Upper lobe of right lung (tissue), 1 donor: ENCODE measurements around the gene ZNF646. TPM values are rescaled to one million over a fixed set of nuclear protein-coding genes. Genes with fewer than 3 reads are reported as not detected.

Experiments used
- ATAC-seq: fragments of 200-7000 bp; cut with Tn5 transposase; one replicate; pipeline ENCODE4 v1.9.1; 2020; ENCODE audit warnings: mild to moderate bottlenecking, moderate library complexity
- DNase-seq: peaks from one replicate; pipeline ENCODE4 v3.0.0-alpha.2; 2020
- H3K27ac ChIP-seq: fragments of 200-600 bp; one replicate; pipeline ENCODE4 v1.8.0; 2022
- H3K27me3 ChIP-seq: fragments of 200-600 bp; one replicate; pipeline ENCODE4 v1.8.0; 2022; ENCODE audit warnings: mild to moderate bottlenecking
- H3K36me3 ChIP-seq: fragments of 200-600 bp; one replicate; pipeline ENCODE4 v1.8.0; 2022
- H3K4me1 ChIP-seq: fragments of 200-600 bp; one replicate; pipeline ENCODE4 v1.8.0; 2022
- H3K4me3 ChIP-seq: fragments of 200-600 bp; one replicate; pipeline ENCODE4 v1.8.0; 2022; ENCODE audit warnings: mild to moderate bottlenecking
- H3K9me3 ChIP-seq: fragments of 200-600 bp; one replicate; pipeline ENCODE4 v1.8.0; 2022
- intact Hi-C: fragments of 100-400 bp; cut with DNase I; formaldehyde crosslinking; loops from one replicate; pipeline ENCODE4 v1.11.0; 2022
- total RNA-seq: library from RNA; stranded (reverse); fragmentation: NEBNext Ultra II Directional; extraction: Animal tissue kit (Norgen Biotek cat#: 25700); gene quantifications from one replicate; pipeline ENCODE4 v1.2.1, GENCODE V29; 2021
- TF ChIP-seq, protein P1 (sequence below): fragments of 200-600 bp; IDR thresholded peaks from one replicate; pipeline ENCODE4 v1.8.0; 2022; ENCODE audit warnings: antibody characterized with exemption
- donor health status: DM: no; HTN: yes; CAD: no; lungs with severe emphysema.

ZNF646 gene
- total RNA-seq, 1 donor from 2014 or later, result 20.6 TPM

DNA sequence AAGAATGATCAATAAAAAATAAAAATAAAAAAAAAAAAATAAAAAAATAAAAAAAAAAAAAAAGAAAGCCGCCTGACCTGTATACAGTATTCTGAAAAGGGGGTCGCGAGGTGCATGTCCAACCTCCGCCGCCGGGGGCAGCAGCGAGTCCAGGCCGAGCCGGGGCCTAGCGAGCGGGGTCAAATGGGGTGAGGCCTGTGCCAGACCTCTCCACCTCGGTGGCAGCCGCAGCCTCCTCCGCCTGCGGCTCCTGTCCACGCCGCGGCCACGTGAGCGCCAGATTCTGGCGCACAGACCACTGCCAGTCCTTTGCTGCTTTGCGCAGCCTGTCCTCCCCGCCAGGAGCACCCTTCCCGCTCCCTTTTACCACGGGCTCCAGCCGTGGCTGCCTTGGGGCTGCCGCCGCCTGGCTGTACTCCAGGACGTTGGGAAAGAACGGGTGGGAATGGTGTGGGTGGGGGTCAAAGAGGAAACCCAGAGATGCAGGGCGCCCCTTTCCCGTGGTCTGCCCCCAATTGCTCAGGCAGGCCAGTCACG lies 31.5 kb downstream of the ZNF646 start:
- Histone ChIP-seq H3K4me3 (peak overlapping the region; percentile 6), H3K27ac (peak overlapping the region; percentile 65), H3K9me3 (no peaks in the 10 kb centered on the region), H3K36me3 (peaks cover 11% of the 10 kb centered on the region), H3K27me3 (no peaks in the 10 kb centered on the region), H3K4me1 (peaks cover 20% of the 10 kb centered on the region)
- intact Hi-C loops, result no loop called here
- TF ChIP-seq, protein P1, sequence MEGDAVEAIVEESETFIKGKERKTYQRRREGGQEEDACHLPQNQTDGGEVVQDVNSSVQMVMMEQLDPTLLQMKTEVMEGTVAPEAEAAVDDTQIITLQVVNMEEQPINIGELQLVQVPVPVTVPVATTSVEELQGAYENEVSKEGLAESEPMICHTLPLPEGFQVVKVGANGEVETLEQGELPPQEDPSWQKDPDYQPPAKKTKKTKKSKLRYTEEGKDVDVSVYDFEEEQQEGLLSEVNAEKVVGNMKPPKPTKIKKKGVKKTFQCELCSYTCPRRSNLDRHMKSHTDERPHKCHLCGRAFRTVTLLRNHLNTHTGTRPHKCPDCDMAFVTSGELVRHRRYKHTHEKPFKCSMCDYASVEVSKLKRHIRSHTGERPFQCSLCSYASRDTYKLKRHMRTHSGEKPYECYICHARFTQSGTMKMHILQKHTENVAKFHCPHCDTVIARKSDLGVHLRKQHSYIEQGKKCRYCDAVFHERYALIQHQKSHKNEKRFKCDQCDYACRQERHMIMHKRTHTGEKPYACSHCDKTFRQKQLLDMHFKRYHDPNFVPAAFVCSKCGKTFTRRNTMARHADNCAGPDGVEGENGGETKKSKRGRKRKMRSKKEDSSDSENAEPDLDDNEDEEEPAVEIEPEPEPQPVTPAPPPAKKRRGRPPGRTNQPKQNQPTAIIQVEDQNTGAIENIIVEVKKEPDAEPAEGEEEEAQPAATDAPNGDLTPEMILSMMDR, result peak; percentile 81
- ATAC-seq (peak; percentile 95), DNase-seq (peak; percentile 94)

DNA sequence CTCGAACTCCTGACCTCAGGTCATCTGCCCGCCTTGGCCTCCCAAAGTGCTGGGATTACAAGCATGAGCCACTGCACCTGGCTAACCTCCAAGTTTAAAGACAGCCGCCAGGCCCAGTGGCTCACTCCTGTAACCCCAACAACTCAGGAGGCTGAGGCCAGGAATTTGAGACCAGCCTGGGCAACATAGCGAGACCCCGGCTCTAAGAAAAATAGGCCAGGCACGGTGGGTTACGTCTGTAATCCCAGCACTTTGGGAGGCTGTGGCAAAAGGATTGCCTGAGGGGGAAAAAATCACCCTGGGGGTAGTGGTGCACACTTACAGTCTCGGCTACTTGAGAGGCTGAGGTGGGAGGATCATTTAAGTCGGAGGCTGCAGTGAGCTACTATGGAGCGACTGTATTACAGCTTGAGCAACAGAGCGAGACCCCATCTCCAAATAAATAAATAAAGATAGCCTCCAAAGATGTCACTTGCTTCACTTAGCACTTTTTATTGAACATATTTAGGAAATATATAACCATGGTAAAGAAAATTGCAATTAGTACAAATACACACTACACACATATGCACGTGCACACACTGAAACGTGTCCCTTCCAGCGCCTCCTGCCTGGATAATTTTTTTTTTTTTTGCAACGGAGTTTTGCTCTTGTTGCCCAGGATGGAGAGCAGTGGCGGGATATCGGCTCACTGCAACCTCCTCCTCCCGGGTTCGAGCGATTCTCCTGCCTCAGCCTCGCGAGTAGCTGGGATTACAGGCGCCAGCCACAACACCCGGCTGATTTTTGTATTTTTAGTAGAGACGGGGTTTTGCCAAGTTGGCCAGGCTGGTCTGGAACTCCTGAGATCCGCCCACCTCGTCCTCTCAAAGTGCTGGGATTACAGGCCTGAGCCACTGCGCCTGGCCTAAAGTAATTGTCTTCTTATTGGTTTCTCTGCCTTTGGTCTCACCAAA lies 32.6 kb downstream of the ZNF646 start:
- H3K27ac ChIP-seq, result no peak overlapping the region

DNA sequence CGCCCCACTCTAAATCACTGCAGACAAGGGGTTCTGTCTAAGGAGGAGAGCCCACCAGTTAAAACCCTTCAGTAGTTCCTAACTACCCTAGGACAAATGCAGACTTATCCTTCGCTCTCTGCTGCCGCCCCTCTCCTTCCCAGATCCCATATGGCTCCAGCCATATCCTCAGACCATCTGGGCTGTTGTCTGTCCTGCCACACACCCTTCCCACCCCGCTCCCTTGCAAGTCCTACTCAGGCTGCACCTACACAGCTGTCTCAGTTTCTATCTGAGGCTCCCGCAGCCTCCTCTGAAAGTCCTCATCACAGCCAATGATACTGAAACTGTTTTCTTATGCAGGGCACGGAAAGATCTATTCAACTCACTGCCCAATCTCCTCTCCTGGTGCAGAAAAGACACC lies 33.2 kb downstream of the ZNF646 start:
- TF ChIP-seq, protein P1, result no peak
- intact Hi-C loops, result no loop called here
- no peak for ATAC-seq
- Histone ChIP-seq H3K4me1 (peaks cover 20% of the 10 kb centered on the region), H3K27me3 (no peaks in the 10 kb centered on the region), H3K27ac (no peak overlapping the region), H3K4me3 (no peak overlapping the region), H3K36me3 (peaks cover 29% of the 10 kb centered on the region), H3K9me3 (no peaks in the 10 kb centered on the region)
- no peak for DNase-seq

More for the DNA sequence above, 32.6 kb downstream of the ZNF646 start:
- Histone ChIP-seq H3K36me3 (peaks cover 22% of the 10 kb centered on the region), H3K27me3 (no peaks in the 10 kb centered on the region), H3K4me1 (peaks cover 20% of the 10 kb centered on the region), H3K9me3 (no peaks in the 10 kb centered on the region), H3K4me3 (no peak overlapping the region)
- TF ChIP-seq, protein P1, result no peak
- intact Hi-C loops, result no loop called here
- ATAC-seq (no peak), DNase-seq (no peak)

DNA sequence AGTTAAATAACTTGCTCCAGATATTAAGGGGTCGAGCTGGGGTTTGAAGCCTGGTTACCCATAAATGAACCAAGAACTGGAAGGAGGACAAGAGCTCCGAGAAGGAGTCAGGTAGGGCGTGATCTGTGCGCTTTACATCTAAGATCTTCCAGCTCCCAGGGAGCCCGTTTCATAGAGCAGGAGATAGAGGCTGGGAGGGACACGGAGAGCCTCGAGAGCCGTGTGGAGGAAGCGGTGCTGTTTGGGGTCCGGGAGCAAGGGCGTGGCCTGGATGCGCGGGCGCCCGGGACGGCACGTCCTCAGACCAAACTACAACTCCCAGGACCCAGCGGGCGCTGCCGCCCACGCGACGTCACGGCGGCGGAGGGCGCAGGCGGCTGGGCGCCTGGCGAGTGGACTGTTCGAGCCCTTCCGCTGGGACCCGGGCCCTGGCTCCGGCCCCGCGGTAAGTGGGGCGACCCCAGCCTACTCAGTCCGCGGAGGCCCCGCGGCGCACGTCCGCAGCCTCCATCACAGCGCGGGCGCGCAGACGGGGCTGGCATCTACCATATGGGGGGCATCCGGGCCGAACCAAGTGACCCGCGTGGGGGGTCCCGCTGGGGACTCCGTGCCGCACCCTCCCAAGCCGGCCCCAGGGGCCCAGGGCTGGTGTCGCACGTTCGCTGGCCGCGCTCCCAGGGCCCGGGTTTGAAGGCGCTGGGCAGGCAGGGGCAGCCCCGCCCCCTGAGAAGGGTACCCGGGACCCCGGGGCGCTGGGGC lies 34.0 kb downstream of the ZNF646 start, which contains the start of gene BCKDK:
Gene BCKDK (plus strand): TSS at position 352 of the 759 bp plus-strand sequence. CDS start 838 bp downstream, outside the sequence.
- Histone ChIP-seq H3K27ac (peak within 1 kb of the TSS; percentile 87), H3K4me1 (peaks cover 20% of the 10 kb centered on the region), H3K9me3 (no peaks in the 10 kb centered on the region), H3K36me3 (peaks cover 30% of the 10 kb centered on the region), H3K4me3 (peak within 1 kb of the TSS; percentile 95), H3K27me3 (no peaks in the 10 kb centered on the region)
- DNase-seq (peak; percentile 88), ATAC-seq (peak; percentile 86)
- intact Hi-C loops, result no loop called here
- TF ChIP-seq, protein P1, result no peak

DNA sequence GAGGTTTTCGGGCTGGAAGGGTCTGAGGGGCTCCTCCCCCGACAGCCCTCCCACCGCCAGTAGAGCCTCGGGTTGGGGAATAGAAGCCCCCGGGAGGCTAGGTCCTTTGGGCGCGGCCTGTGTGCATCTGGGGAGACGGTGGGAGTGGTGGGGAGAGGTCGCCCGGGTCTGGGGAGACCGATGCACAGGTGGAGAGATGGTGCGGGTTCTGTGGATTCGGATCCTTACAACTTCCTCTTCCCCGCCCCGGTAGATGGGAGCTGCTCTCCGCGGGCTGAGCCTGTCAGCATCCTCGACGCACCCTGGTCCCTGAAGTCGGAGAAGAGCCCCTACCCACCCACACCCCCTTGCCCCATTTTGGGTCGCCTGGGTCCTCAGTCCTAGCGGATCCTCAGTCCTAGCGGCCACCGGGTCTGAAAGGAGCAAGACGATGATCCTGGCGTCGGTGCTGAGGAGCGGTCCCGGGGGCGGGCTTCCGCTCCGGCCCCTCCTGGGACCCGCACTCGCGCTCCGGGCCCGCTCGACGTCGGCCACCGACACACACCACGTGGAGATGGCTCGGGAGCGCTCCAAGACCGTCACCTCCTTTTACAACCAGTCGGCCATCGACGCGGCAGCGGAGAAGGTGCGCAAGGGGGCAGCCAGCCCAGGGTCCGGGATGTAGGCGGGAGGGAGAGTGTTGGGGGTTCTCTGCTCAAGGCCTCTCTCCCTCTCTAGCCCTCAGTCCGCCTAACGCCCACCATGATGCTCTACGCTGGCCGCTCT lies 34.8 kb downstream of the ZNF646 start:
- Histone ChIP-seq H3K27me3 (no peaks in the 10 kb centered on the region), H3K36me3 (peaks cover 30% of the 10 kb centered on the region), H3K27ac (peak overlapping the region; percentile 87), H3K9me3 (no peaks in the 10 kb centered on the region), H3K4me1 (peaks cover 23% of the 10 kb centered on the region), H3K4me3 (peak overlapping the region; percentile 95)
- ATAC-seq (no peak), DNase-seq (no peak)
- TF ChIP-seq, protein P1, result no peak
- intact Hi-C loops, result no loop called here
